ENCODE measurements around the gene UBLCP1.

Gene UBLCP1

DNA sequence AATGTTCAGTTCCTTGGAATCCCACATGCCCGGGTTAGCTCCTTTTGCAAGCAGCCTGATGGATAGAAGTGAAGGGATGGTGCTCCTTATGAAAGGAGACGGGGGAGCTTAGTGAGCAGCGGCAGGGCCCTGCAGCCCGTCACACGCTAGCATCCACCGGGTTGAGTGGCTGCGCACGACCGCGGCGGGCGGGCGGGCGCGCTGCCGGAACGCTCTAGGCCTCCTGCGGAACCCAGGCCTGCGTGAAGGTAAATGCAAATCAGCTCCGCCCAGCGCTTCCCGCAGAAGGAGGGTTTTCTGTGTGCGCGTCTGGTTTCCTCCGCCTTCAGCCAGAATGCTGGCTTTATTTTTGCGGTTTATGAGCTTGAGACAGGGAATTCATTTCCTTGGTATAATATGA is 47.4 kb downstream of the UBLCP1 start:
- peaks cover 4% of the 10 kb centered on the region for H3K4me1 ChIP-seq
- H3K4me2 ChIP-seq (ENCODE audit: low read length): peak overlapping the region; percentile 30
- no peaks in the 10 kb centered on the region for H3K36me3 ChIP-seq (ENCODE audit: control insufficient read depth, insufficient read depth, low read length)
- peak overlapping the region; percentile 40 for H3K4me3 ChIP-seq (ENCODE audit: low read depth, low read length)
- no peak overlapping the region for H3K27ac ChIP-seq
- H2AFZ ChIP-seq: peak overlapping the region; percentile 89
- no peaks in the 10 kb centered on the region for H3K9me3 ChIP-seq (ENCODE audit: control insufficient read depth, low read length)
- H3K27me3 ChIP-seq (ENCODE audit: control insufficient read depth, insufficient read depth, low read length): no peaks in the 10 kb centered on the region
- no peak overlapping the region for H3K9ac ChIP-seq
- no peaks in the 10 kb centered on the region for H3K79me2 ChIP-seq
- TF ChIP-seq, protein P1, sequence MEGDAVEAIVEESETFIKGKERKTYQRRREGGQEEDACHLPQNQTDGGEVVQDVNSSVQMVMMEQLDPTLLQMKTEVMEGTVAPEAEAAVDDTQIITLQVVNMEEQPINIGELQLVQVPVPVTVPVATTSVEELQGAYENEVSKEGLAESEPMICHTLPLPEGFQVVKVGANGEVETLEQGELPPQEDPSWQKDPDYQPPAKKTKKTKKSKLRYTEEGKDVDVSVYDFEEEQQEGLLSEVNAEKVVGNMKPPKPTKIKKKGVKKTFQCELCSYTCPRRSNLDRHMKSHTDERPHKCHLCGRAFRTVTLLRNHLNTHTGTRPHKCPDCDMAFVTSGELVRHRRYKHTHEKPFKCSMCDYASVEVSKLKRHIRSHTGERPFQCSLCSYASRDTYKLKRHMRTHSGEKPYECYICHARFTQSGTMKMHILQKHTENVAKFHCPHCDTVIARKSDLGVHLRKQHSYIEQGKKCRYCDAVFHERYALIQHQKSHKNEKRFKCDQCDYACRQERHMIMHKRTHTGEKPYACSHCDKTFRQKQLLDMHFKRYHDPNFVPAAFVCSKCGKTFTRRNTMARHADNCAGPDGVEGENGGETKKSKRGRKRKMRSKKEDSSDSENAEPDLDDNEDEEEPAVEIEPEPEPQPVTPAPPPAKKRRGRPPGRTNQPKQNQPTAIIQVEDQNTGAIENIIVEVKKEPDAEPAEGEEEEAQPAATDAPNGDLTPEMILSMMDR (IDR thresholded peaks at IDR 0.05): no peak

DNA sequence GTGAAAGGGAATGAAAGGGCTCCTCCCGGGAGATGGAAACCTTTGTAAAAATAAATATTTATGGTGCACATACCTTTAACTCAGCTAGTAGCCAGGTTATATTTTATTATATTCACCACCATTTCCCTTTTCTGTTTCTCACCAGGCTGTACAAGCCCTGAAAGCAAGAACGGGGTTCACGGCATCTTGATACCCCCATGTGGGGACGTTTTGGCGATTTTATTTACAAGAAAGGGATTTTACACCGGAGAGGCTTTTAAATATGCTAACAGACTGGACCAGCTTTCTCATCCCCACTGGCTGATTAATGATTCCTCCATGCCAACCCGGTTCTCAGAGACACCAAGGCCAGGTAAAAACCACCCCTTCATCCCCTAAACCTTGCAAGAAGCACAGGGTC is 48.0 kb downstream of the UBLCP1 start:
- Histone ChIP-seq H3K27ac (no peak overlapping the region), H2AFZ (peak overlapping the region; percentile 89), H3K4me3 (ENCODE audit: low read depth, low read length) (peak overlapping the region; percentile 40), H3K79me2 (no peaks in the 10 kb centered on the region), H3K36me3 (ENCODE audit: control insufficient read depth, insufficient read depth, low read length) (no peaks in the 10 kb centered on the region), H3K4me1 (peaks cover 4% of the 10 kb centered on the region), H3K9ac (no peak overlapping the region), H3K9me3 (ENCODE audit: control insufficient read depth, low read length) (no peaks in the 10 kb centered on the region), H3K4me2 (ENCODE audit: low read length) (peak overlapping the region; percentile 30), H3K27me3 (ENCODE audit: control insufficient read depth, insufficient read depth, low read length) (no peaks in the 10 kb centered on the region)
- TF ChIP-seq, protein P1 (IDR thresholded peaks at IDR 0.05): no peak

GRCh38 chr5:159313197-159313596 is 50.1 kb downstream of the UBLCP1 start:
- H3K79me2 ChIP-seq: no peaks in the 10 kb centered on the region
- H3K4me1 ChIP-seq: peaks cover 4% of the 10 kb centered on the region
- no peak overlapping the region for H3K27ac ChIP-seq
- TF ChIP-seq, protein P1 (IDR thresholded peaks at IDR 0.05): no peak
- H2AFZ ChIP-seq: no peak overlapping the region
- H3K27me3 ChIP-seq (ENCODE audit: control insufficient read depth, insufficient read depth, low read length): no peaks in the 10 kb centered on the region
- no peaks in the 10 kb centered on the region for H3K36me3 ChIP-seq (ENCODE audit: control insufficient read depth, insufficient read depth, low read length)
- H3K4me3 ChIP-seq (ENCODE audit: low read depth, low read length): no peak overlapping the region
- H3K9ac ChIP-seq: no peak overlapping the region
- no peak overlapping the region for H3K4me2 ChIP-seq (ENCODE audit: low read length)
- no peaks in the 10 kb centered on the region for H3K9me3 ChIP-seq (ENCODE audit: control insufficient read depth, low read length)

GRCh38 chr5:159316519-159317383 is 53.7 kb downstream of the UBLCP1 start:
- Histone ChIP-seq H3K4me3 (ENCODE audit: low read depth, low read length) (no peak overlapping the region), H3K79me2 (no peaks in the 10 kb centered on the region), H3K4me1 (no peaks in the 10 kb centered on the region), H3K9ac (no peak overlapping the region), H3K9me3 (ENCODE audit: control insufficient read depth, low read length) (no peaks in the 10 kb centered on the region), H3K4me2 (ENCODE audit: low read length) (no peak overlapping the region), H3K27ac (no peak overlapping the region), H3K27me3 (ENCODE audit: control insufficient read depth, insufficient read depth, low read length) (no peaks in the 10 kb centered on the region), H3K36me3 (ENCODE audit: control insufficient read depth, insufficient read depth, low read length) (no peaks in the 10 kb centered on the region), H2AFZ (no peak overlapping the region)
- TF ChIP-seq, protein P1 (IDR thresholded peaks at IDR 0.05): peak; percentile 43

GRCh38 chr5:159317849-159318248 is 54.8 kb downstream of the UBLCP1 start:
- H3K27me3 ChIP-seq (ENCODE audit: control insufficient read depth, insufficient read depth, low read length): no peaks in the 10 kb centered on the region
- no peak overlapping the region for H3K4me3 ChIP-seq (ENCODE audit: low read depth, low read length)
- no peak overlapping the region for H3K4me2 ChIP-seq (ENCODE audit: low read length)
- no peak overlapping the region for H3K27ac ChIP-seq
- no peak overlapping the region for H2AFZ ChIP-seq
- no peaks in the 10 kb centered on the region for H3K79me2 ChIP-seq
- H3K4me1 ChIP-seq: no peaks in the 10 kb centered on the region
- TF ChIP-seq, protein P1 (IDR thresholded peaks at IDR 0.05): no peak
- no peaks in the 10 kb centered on the region for H3K36me3 ChIP-seq (ENCODE audit: control insufficient read depth, insufficient read depth, low read length)
- no peak overlapping the region for H3K9ac ChIP-seq
- H3K9me3 ChIP-seq (ENCODE audit: control insufficient read depth, low read length): no peaks in the 10 kb centered on the region
